HCT116 (cell line): ENCODE data around the gene WLS. TPM values are rescaled to one million over a fixed set of nuclear protein-coding genes. Genes with fewer than 3 reads are reported as not detected.

Source experiments
- ATAC-seq: fragments of 200-7000 bp; cut with Tn5 transposase; 2 replicates; pipeline ENCODE4 v1.9.1; 2020; ENCODE audit warnings: mild to moderate bottlenecking, moderate library complexity
- BruUV-seq: library from RNA; stranded (reverse); fragments of 400-500 nt; replicated peaks from 2 replicates; lab custom pipeline; 2021; lab: Mats Ljungman, UMichigan
- CTCF ChIA-PET: fragments of 300-600 bp; sonication (Branson Sonifier 250); formaldehyde crosslinking; loops from one replicate; lab custom pipeline; 2021; ENCODE audit warnings: antibody characterized with exemption; lab: Charles Lee
- POLR2A ChIA-PET: fragments of 300-600, 350-600 bp; sonication (Branson Sonifier 250); formaldehyde crosslinking; loops from one replicate; lab custom pipeline; 2021; ENCODE audit warnings: antibody characterized with exemption; lab: Charles Lee
- RAD21 ChIA-PET, 2 experiments: fragments of 300-600 bp; sonication (Branson Sonifier 250); formaldehyde crosslinking; loops; one replicate each; lab custom pipeline; 2023; ENCODE audit warnings: low total read pairs in 2 of 2; ENCODE audit not compliant: uncharacterized antibody in 2 of 2, unreplicated experiment in 2 of 2, low non-redundant PET in 1 of 2; lab: Charles Lee
- DNase-seq: peaks from one replicate; pipeline ENCODE4 v3.0.0-alpha.2; 2010; ENCODE audit warnings: low read depth, low spot score
- H2AFZ ChIP-seq: fragments of 200-600 bp; shearing (Covaris generic), sonication (generic); 2 replicates; pipeline ENCODE4 v1.6.1; 2017; ENCODE audit warnings: low read depth, mixed run types, mixed read lengths, antibody characterized with exemption, low read length; ENCODE audit not compliant: poor library complexity, severe bottlenecking
- H3K27ac ChIP-seq: 2 replicates; pipeline ENCODE4 v1.5.1; 2012; ENCODE audit warnings: low read depth, low read length
- H3K27me3 ChIP-seq: fragments of 200-600 bp; sonication (generic); 2 replicates; pipeline ENCODE4 v1.6.1; 2016; ENCODE audit warnings: mixed run types, low read length, mixed read lengths; ENCODE audit not compliant: insufficient read depth
- H3K36me3 ChIP-seq, 2 experiments: fragments of 200-500 bp in 1 of 2; fragments of 200-600 bp in 1 of 2; sonication (Bioruptor generic) in 1 of 2; sonication (generic) in 1 of 2; 2 replicates each; pipeline versions ENCODE4 v1.5.1 to v1.6.1; 2014 to 2016; ENCODE audit warnings: low read length in 2 of 2, inconsistent platforms in 1 of 2, mixed read lengths in 1 of 2, mixed run types in 1 of 2; ENCODE audit not compliant: insufficient read depth in 2 of 2, control insufficient read depth in 1 of 2
- H3K4me1 ChIP-seq, 2 experiments: fragments of 200-600 bp in 1 of 2; sonication (generic) in 1 of 2; 2 replicates each; pipeline versions ENCODE4 v1.5.1 to v1.6.1; 2012 to 2017; ENCODE audit warnings: low read length in 2 of 2, inconsistent platforms in 1 of 2, mild to moderate bottlenecking in 1 of 2, mixed read lengths in 1 of 2, mixed run types in 1 of 2, moderate library complexity in 1 of 2; ENCODE audit not compliant: insufficient read depth in 2 of 2, control insufficient read depth in 1 of 2
- H3K4me2 ChIP-seq: fragments of 200-600 bp; sonication (generic); 2 replicates; pipeline ENCODE4 v1.6.1; 2017; ENCODE audit warnings: mixed run types, low read length, mixed read lengths
- H3K4me3 ChIP-seq, 2 experiments: fragments of 200-600 bp in 1 of 2; sonication (generic) in 1 of 2; replicated peaks in 1 of 2; 2 replicates each; pipeline ENCODE4 v1.5.1; 2011 to 2016; ENCODE audit warnings: low read length in 2 of 2, control low read depth in 1 of 2, low read depth in 1 of 2, mild to moderate bottlenecking in 1 of 2, mixed read lengths in 1 of 2, mixed run types in 1 of 2
- H3K79me2 ChIP-seq: fragments of 200-600 bp; sonication (generic); 2 replicates; pipeline ENCODE4 v1.6.1; 2017; ENCODE audit warnings: mild to moderate bottlenecking, mixed run types, low read length, moderate library complexity, mixed read lengths; ENCODE audit not compliant: insufficient read depth
- H3K9ac ChIP-seq: fragments of 200-600 bp; sonication (generic); 2 replicates; pipeline ENCODE4 v1.6.1; 2016; ENCODE audit warnings: low read length, mixed read lengths
- H3K9me2 ChIP-seq: fragments of 200-600 bp; sonication (generic), shearing (Covaris generic); 2 replicates; pipeline ENCODE4 v1.6.1; 2017; ENCODE audit warnings: mixed run types, mild to moderate bottlenecking, moderate library complexity; ENCODE audit not compliant: insufficient read depth
- H3K9me3 ChIP-seq, 2 experiments: fragments of 200-500 bp in 1 of 2; fragments of 200-600 bp in 1 of 2; sonication (Bioruptor generic) in 1 of 2; sonication (generic) in 1 of 2; 2 replicates each; pipeline ENCODE4 v1.6.1; 2014 to 2017; ENCODE audit warnings: low read length in 2 of 2, mixed read lengths in 2 of 2, inconsistent platforms in 1 of 2, low read depth in 1 of 2, mild to moderate bottlenecking in 1 of 2, mixed run types in 1 of 2, moderate library complexity in 1 of 2; ENCODE audit not compliant: control insufficient read depth in 1 of 2, insufficient read depth in 1 of 2
- H4K20me1 ChIP-seq: fragments of 200-600 bp; sonication (generic), shearing (Covaris generic); 2 replicates; pipeline ENCODE4 v1.6.1; 2017; ENCODE audit warnings: mixed run types, mild to moderate bottlenecking, moderate library complexity; ENCODE audit not compliant: insufficient read depth
- ATF3 ChIP-seq: IDR thresholded peaks from 2 replicates; pipeline ENCODE4 v1.6.1; 2012
- CBX3 ChIP-seq: IDR thresholded peaks from 2 replicates; pipeline ENCODE4 v1.6.1; 2012; ENCODE audit warnings: low read depth
- CEBPB ChIP-seq: IDR thresholded peaks from 2 replicates; pipeline ENCODE4 v1.6.1; 2012; ENCODE audit warnings: low read depth
- CTCF ChIP-seq, 3 experiments: fragments of 200-600 bp in 1 of 3; sonication (generic) in 1 of 3; IDR thresholded peaks in 2 of 3; conservative IDR thresholded peaks in 1 of 3; 2 replicates each; pipeline ENCODE4 v1.5.1; 2012 to 2017; ENCODE audit warnings: low read depth in 2 of 3, low read length in 2 of 3, antibody characterized with exemption in 1 of 3, borderline replicate concordance in 1 of 3, control low read depth in 1 of 3, mild to moderate bottlenecking in 1 of 3, mixed read lengths in 1 of 3, mixed run types in 1 of 3, moderate library complexity in 1 of 3; ENCODE audit not compliant: insufficient read depth in 1 of 3
- EGR1 ChIP-seq: IDR thresholded peaks from 2 replicates; pipeline ENCODE4 v1.6.1; 2012; ENCODE audit warnings: low read depth
- ELF1 ChIP-seq: IDR thresholded peaks from 2 replicates; pipeline ENCODE4 v1.6.1; 2012; ENCODE audit warnings: low read depth, borderline replicate concordance
- EZH2 ChIP-seq: fragments of 200-600 bp; sonication (generic); IDR thresholded peaks from 2 replicates; pipeline ENCODE4 v1.6.1; 2017; ENCODE audit warnings: antibody characterized with exemption, mixed run types
- EZH2phosphoT487 ChIP-seq: fragments of 200-600 bp; IDR thresholded peaks from 2 replicates; pipeline ENCODE4 v1.6.1; 2018; ENCODE audit warnings: antibody characterized with exemption, borderline replicate concordance
- FOSL1 ChIP-seq: IDR thresholded peaks from 2 replicates; pipeline ENCODE4 v1.6.1; 2012; ENCODE audit warnings: low read depth
- JUND ChIP-seq: IDR thresholded peaks from 2 replicates; pipeline ENCODE4 v1.6.1; 2012
- POLR2A ChIP-seq: IDR thresholded peaks from 2 replicates; pipeline ENCODE4 v1.7.0; 2011; ENCODE audit warnings: borderline replicate concordance; ENCODE audit not compliant: insufficient read depth, insufficient read length; ENCODE audit errors: extremely low read depth
- POLR2AphosphoS5 ChIP-seq: IDR thresholded peaks from 2 replicates; pipeline ENCODE4 v1.6.1; 2011; ENCODE audit warnings: mild to moderate bottlenecking, low read depth, low read length, moderate library complexity
- RAD21 ChIP-seq: IDR thresholded peaks from 2 replicates; pipeline ENCODE4 v1.6.1; 2012; ENCODE audit warnings: low read depth, mild to moderate bottlenecking
- SIN3A ChIP-seq: IDR thresholded peaks from 2 replicates; pipeline ENCODE4 v1.6.1; 2012; ENCODE audit warnings: low read depth
- SP1 ChIP-seq: IDR thresholded peaks from 2 replicates; pipeline ENCODE4 v1.6.1; 2012; ENCODE audit warnings: low read depth
- SRF ChIP-seq: IDR thresholded peaks from 2 replicates; pipeline ENCODE4 v1.6.1; 2012; ENCODE audit warnings: low read depth
- TCF7L2 ChIP-seq: IDR thresholded peaks from 2 replicates; pipeline ENCODE4 v1.7.0; 2011; ENCODE audit warnings: borderline replicate concordance, inconsistent platforms; ENCODE audit not compliant: insufficient read depth, insufficient read length; ENCODE audit errors: extremely low read depth
- YY1 ChIP-seq: IDR thresholded peaks from 2 replicates; pipeline ENCODE4 v1.6.1; 2011; ENCODE audit warnings: low read length, low read depth, moderate library complexity, mild to moderate bottlenecking; ENCODE audit not compliant: insufficient replicate concordance; ENCODE audit errors: extremely low read depth
- ZFX ChIP-seq: fragments of 450-650 bp; IDR thresholded peaks from 2 replicates; pipeline ENCODE4 v1.6.1; 2017
- ZNF274 ChIP-seq: fragments of 200-500 bp; sonication (Bioruptor generic); IDR thresholded peaks from 2 replicates; pipeline ENCODE4 v1.6.1; 2014; ENCODE audit warnings: mild to moderate bottlenecking, low read depth, low read length, inconsistent platforms
- intact Hi-C: fragments of 100-400 bp; cut with micrococcal nuclease; formaldehyde crosslinking; loops from 2 replicates; pipeline ENCODE4 v1.10.0; 2022
- total RNA-seq: library from RNA; stranded (reverse); gene quantifications from one replicate; pipeline ENCODE4 v1.2.1, GENCODE V29; 2021; ENCODE audit not compliant: unreplicated experiment
- TF ChIP-seq, protein P1 (sequence below): IDR thresholded peaks from 2 replicates; pipeline ENCODE4 v1.6.1; 2012

Gene WLS
- total RNA-seq, 1 experiment from 2014 or later = 38.0 TPM

DNA sequence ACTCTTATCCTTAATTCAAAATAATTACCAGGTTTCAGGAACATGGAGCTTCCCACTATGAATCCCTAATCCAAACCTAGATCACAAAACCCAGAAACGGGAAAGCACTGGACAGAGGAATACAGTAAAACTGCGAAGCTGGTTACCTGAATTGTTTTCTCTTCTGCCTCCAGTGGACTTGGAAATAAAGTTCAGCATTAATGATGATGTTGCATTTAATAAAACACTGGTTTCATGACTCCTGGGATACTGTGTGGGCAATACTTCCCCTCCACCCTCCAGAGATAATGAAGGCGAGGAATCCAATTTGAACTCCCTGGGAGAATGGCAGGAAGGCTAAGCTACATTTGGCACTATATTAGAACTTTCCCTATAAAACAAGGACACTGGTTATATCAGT is 65.1 kb downstream of the WLS start:
- ChIA-PET CTCF (no interaction called here), RAD21 (no interaction called here), POLR2A (interaction anchor here (0.6 to 1.0 kb wide), 2 partner anchors 9 to 64 kb away, joined by 3 to 5 read pairs; no protein-coding TSS in a partner anchor)
- H2AFZ ChIP-seq = no peak overlapping the region
- ATAC-seq (no peak), DNase-seq (no peak)
- no peaks in the 10 kb centered on the region for H3K9me3 ChIP-seq
- BruUV-seq = no TSS peak
- no peak overlapping the region for H3K4me3 ChIP-seq
- intact Hi-C loops = no loop called here
- H3K9me2 ChIP-seq = no peaks in the 10 kb centered on the region
- no peak overlapping the region for H3K9ac ChIP-seq
- H3K4me1 ChIP-seq = no peaks in the 10 kb centered on the region
- no peak overlapping the region for H3K27ac ChIP-seq
- H4K20me1 ChIP-seq = no peaks in the 10 kb centered on the region
- no peaks in the 10 kb centered on the region for H3K36me3 ChIP-seq
- no peaks in the 10 kb centered on the region for H3K27me3 ChIP-seq
- TF ChIP-seq CBX3 = no peak
- no peak for TF ChIP-seq FOSL1
- no peak for TF ChIP-seq POLR2A
- no peak for TF ChIP-seq SRF
- no peak for TF ChIP-seq TCF7L2
- TF ChIP-seq SP1 = no peak
- TF ChIP-seq YY1 = no peak
- TF ChIP-seq RAD21 = no peak
- no peak for TF ChIP-seq ELF1
- TF ChIP-seq ZFX = no peak
- no peak for TF ChIP-seq SIN3A
- TF ChIP-seq, protein P1, sequence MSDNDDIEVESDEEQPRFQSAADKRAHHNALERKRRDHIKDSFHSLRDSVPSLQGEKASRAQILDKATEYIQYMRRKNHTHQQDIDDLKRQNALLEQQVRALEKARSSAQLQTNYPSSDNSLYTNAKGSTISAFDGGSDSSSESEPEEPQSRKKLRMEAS = no peak
- no peak for TF ChIP-seq JUND
- no peak for TF ChIP-seq CEBPB
- H3K79me2 ChIP-seq = no peaks in the 10 kb centered on the region
- no peak overlapping the region for H3K4me2 ChIP-seq

DNA sequence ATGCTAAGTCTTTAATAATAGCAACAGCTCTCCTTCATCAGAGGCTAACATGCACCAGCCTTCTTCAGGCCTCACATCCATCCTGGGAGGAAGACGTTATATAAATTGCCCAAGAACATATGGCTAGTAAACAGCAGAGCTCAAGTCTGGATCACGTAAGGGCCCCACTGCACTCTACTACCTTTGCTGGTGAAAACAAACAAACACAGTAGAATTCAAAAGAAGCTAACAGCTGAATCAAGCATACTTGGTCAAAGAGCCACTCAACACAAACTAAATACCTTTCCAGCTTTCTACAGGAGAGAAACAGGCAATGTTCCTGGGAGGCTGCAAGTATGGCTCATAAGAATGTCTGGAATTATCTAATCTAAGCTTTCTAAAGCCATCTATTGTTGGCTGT is 66.0 kb downstream of the WLS start:
- no TSS peak for BruUV-seq
- no peak overlapping the region for H3K9ac ChIP-seq
- ATAC-seq = no peak
- DNase-seq = no peak
- H3K4me1 ChIP-seq = no peaks in the 10 kb centered on the region
- ChIA-PET POLR2A (no interaction called here), CTCF (no interaction called here), RAD21 (no interaction called here)
- no peaks in the 10 kb centered on the region for H3K9me3 ChIP-seq
- H3K4me2 ChIP-seq = no peak overlapping the region
- H3K27ac ChIP-seq = no peak overlapping the region
- H3K4me3 ChIP-seq = no peak overlapping the region
- H3K36me3 ChIP-seq = no peaks in the 10 kb centered on the region
- no peaks in the 10 kb centered on the region for H3K27me3 ChIP-seq
- intact Hi-C loops = no loop called here
- no peak overlapping the region for H2AFZ ChIP-seq
- no peaks in the 10 kb centered on the region for H3K9me2 ChIP-seq
- H3K79me2 ChIP-seq = no peaks in the 10 kb centered on the region
- H4K20me1 ChIP-seq = no peaks in the 10 kb centered on the region
- TF ChIP-seq ZNF274 (no peak), EZH2phosphoT487 (no peak), CBX3 (no peak), ELF1 (no peak), FOSL1 (no peak), ZFX (no peak), CTCF (IDR thresholded peaks at IDR 0.05 in 2 of 3, conservative IDR thresholded peaks at IDR 0.05 in 1 of 3; ENCODE audit: borderline replicate concordance in 1 of 3, insufficient read depth in 1 of 3, low read depth in 2 of 3, low read length in 2 of 3) (no peak), POLR2AphosphoS5 (no peak), ATF3 (no peak), EZH2 (no peak), CEBPB (no peak), POLR2A (no peak), EGR1 (no peak), JUND (no peak)
- TF ChIP-seq, protein P1 = no peak
